GM13976 (cell line): ENCODE results near the gene LMF1.

Experiments used
- DNase-seq: peaks from one replicate; pipeline ENCODE4 v3.0.0; 2012; ENCODE audit warnings: low spot score
- in situ Hi-C: fragments of 300-500 bp; cut with MboI; formaldehyde crosslinking; loops from one replicate; pipeline ENCODE4 v1.12.0; 2022; ENCODE audit warnings: low sequenced_read_pairs, mixed read lengths, inconsistent platforms; ENCODE audit not compliant: unreplicated experiment
- TF ChIP-seq, protein P1 (sequence below): IDR thresholded peaks from 2 replicates; pipeline ENCODE4 v1.5.1; 2012; ENCODE audit warnings: borderline replicate concordance, mild to moderate bottlenecking; ENCODE audit not compliant: insufficient read depth; ENCODE audit errors: extremely low read depth, missing control alignments, control extremely low read depth

The LMF1 gene

DNA sequence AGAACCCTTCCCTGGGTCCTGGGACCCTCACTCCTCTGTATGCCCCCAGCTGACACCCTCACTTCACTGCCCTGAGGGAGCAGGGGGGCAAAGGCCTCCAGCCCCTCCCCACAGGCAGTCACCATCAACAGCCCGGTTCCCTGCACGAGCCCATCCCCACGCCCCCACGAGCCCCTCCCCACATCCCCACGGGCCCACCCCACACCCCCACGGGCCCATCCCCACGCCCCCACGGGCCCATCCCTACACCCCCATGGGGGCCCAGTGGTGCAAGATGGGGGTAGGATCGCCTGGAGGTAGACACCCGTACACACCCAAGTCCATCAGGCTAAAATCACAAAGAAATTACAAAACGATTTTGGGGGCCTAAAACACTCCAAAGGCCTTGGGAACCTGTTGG is 42.3 kb downstream of the LMF1 start:
- in situ Hi-C loops = no loop called here
- no peak for DNase-seq
- TF ChIP-seq, protein P1, sequence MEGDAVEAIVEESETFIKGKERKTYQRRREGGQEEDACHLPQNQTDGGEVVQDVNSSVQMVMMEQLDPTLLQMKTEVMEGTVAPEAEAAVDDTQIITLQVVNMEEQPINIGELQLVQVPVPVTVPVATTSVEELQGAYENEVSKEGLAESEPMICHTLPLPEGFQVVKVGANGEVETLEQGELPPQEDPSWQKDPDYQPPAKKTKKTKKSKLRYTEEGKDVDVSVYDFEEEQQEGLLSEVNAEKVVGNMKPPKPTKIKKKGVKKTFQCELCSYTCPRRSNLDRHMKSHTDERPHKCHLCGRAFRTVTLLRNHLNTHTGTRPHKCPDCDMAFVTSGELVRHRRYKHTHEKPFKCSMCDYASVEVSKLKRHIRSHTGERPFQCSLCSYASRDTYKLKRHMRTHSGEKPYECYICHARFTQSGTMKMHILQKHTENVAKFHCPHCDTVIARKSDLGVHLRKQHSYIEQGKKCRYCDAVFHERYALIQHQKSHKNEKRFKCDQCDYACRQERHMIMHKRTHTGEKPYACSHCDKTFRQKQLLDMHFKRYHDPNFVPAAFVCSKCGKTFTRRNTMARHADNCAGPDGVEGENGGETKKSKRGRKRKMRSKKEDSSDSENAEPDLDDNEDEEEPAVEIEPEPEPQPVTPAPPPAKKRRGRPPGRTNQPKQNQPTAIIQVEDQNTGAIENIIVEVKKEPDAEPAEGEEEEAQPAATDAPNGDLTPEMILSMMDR = no peak

DNA sequence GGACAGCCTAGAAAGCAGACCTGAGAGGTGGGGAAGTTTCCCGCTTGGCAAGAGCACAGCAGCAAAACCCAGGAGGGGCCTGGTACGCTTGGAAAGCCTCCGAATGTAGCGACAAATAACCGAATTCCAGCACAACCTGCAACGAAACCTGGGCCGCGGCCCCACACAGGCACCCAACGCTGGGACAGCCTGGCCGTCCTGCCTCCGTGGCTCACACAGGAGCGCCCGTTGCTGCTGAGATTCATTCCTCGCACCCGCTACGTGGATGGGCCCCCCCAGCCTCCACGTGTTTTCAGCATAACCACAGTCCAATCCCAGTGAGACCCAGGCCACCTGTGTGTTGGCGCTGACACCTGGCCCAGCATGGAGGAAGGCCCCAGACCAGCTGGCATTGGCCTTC is 42.9 kb downstream of the LMF1 start:
- in situ Hi-C loops = no loop called here
- no peak for DNase-seq
- TF ChIP-seq, protein P1 = no peak

DNA sequence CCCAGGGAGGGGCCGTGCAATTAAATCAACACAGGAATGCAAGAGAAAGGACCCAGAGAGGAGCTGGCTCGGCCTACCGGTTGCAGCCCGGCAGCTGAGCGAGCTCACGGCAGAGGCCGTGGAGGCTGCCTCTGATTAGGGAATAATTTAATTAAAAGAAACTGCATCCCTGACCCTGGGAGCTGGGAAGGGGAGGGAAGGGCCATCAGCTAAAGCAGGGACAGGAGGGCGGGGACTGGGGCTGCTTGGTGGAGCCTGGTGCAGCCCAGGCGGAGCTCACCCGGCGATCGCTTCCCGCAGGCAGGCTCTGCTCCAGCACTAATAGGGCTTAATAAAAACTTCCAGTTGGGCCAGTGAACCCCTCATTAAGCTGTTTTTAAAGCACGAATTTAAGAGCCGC is 43.4 kb downstream of the LMF1 start:
- DNase-seq = no peak
- in situ Hi-C loops = no loop called here

DNA sequence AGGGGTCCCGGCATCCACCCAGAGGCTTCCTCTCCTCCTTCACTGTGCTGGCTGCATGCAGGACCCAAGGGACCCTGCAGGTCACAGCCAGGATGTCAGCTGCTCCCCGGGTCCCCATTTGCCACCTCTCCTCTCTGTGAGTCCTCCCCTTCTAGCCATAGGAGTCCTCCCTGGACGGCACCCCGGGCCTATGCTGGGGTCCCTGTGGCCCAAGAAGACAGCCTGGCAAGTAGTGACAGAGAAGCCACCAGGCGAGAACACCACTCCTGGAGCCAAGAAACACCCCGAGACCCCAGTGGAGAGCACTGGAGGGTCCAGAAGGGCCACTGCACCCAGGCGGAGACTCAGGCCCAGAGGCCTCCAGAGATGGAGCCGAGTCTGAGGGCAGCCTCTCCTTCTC is 44.1 kb downstream of the LMF1 start:
- DNase-seq = no peak
- TF ChIP-seq, protein P1 = no peak
- in situ Hi-C loops = no loop called here

More for the DNA sequence above, 43.4 kb downstream of the LMF1 start:
- TF ChIP-seq, protein P1 = no peak

DNA sequence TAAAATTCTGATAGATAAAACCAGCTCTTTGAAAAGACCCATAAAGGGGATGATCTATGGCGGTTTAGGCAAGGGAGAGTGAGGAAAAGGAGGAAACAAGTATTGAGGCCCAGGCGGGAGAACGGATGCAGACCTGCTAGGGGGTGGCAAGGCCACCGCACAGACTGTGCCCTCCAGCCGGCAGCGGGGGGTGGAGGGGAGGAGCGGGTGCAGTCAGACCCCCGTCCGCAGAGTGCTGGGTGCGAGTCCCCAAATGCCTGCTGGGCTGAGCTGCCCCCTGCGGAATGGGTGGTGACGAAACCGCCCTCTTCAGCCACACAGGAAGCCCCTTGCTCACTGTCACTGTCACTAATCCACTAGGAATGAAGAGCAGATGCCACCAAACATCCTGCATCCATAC is 46.0 kb downstream of the LMF1 start:
- no peak for DNase-seq
- in situ Hi-C loops = no loop called here
- TF ChIP-seq, protein P1 = no peak

DNA sequence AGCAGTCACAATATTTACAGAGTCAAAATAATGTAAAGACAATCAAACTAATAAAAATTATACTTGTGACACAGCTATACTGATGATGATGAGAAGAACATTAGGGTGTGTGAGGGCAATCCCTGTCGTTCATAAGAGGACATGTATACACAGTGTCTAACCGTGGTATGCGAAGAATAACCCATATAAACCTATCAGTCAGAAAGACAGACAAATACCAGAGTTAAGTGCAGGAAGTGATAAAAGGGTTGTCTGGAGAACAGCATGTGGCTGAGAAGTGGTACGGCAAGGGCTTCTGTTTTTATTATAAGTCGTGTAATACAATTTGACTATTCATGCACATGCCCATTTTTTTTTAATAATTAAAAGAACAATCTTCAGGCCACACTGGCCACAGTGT is 46.7 kb downstream of the LMF1 start:
- TF ChIP-seq, protein P1 = no peak
- in situ Hi-C loops = no loop called here
- DNase-seq = no peak

DNA sequence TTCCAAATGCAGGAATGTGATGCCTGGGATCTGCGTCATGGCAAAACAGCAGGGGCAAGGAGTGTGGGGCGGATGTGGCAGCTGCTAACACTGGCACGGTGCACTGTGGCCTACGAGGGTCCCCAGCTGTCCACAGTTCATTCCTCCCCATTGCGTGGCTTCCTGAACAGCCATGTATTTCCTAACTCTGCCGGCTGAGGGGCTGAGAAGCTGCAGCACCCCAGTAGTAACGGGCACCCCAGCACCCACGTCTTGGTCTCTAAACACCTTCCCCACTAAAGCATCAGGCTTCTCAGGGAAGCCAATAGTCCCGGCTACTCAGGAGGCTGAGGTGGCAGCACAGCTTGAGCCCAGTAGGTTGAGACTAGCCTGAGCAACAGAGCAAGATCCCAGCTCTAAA is 47.6 kb downstream of the LMF1 start:
- TF ChIP-seq, protein P1 = no peak
- in situ Hi-C loops = no loop called here
- no peak for DNase-seq
